ENCODE measurements around the gene OR52N1. TPM values are rescaled to one million over a fixed set of nuclear protein-coding genes. Genes with fewer than 3 reads are reported as not detected.

The OR52N1 gene
- total RNA-seq, 1 experiment from 2014 or later: not detected

DNA sequence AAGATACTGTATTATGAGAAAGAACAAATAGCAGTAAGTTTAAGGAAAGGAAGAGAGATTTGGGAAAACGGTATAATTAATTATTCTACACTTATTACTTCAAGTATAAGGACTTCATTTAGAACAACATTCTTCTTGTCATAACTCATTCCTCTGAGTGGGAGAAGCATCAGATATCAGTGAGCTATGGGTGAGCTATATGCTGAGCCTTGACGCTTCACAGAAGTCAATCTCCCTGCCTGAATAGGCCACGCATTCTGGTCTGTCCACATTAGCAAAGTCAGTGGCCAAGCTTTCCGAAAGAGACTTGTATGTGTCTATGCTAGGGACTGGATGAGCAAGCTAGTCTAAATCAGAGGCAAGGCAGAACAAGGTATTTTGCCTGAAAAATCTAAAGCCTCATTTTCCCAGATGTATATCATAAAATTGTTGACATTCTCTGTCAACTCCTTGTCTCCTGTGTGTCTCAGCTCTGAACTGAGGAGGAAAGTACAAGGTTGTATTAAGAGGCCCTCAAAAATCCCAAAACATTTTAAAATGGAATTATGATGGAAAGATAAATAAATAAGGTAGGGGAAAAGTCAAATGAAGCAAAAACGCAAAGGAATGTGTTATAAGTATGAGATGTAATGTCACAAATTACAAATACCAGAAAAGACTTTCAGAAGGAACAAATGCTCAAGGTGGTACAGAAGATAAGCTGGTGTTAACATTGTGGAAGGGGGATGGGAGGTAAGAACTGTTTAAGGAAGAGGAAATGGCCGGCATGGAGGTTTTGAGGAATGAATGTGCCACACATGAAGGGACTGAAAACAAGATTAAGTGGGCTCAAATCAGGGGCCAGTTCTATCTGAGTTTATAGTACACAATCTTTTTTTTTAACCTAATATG lies 19.1 kb upstream of the OR52N1 start:
- Histone ChIP-seq H3K9ac (ENCODE audit: low read length) (no peak overlapping the region), H3K4me1 (ENCODE audit: control insufficient read depth in 1 of 2, insufficient read depth in 2 of 2, low read length in 2 of 2) (peaks cover 0 to 4% of the 10 kb centered on the region in 2 experiments; a peak in 1 of 4 replicates), H3K27ac (ENCODE audit: low read depth, low read length) (no peak overlapping the region), H3K27me3 (ENCODE audit: insufficient read depth, low read length) (peaks cover 65% of the 10 kb centered on the region), H3K79me2 (ENCODE audit: insufficient read depth, low read length) (no peaks in the 10 kb centered on the region), H3K36me3 (ENCODE audit: control insufficient read depth in 1 of 2, insufficient read depth in 2 of 2, low read length in 2 of 2) (no peaks in the 10 kb centered on the region), H3K9me2 (ENCODE audit: insufficient read depth) (no peaks in the 10 kb centered on the region), H2AFZ (ENCODE audit: low read depth, low read length, poor library complexity, severe bottlenecking) (no peak overlapping the region), H3K4me2 (ENCODE audit: low read length) (no peak overlapping the region), H4K20me1 (ENCODE audit: insufficient read depth) (no peaks in the 10 kb centered on the region; the same call in 1 of the 2 replicates), H3K9me3 (ENCODE audit: control insufficient read depth in 1 of 2, insufficient read depth in 1 of 2, low read depth in 1 of 2, low read length in 2 of 2) (no peaks in the 10 kb centered on the region), H3K4me3 (replicated peaks in 1 of 2; ENCODE audit: low read depth in 1 of 2, low read length in 2 of 2) (no peak overlapping the region)
- DNase-seq (ENCODE audit: low read depth, low spot score) (no peak), ATAC-seq (no peak)
- ChIA-PET CTCF (interaction anchor here (0.8 to 2.3 kb wide), 7 partner anchors 81 to 1183 kb away, joined by 3 to 8 read pairs (median 3); partner anchors contain the start of genes OR51D1 and TRIM5), POLR2A (no interaction called here), RAD21 (ENCODE audit: low non-redundant PET in 1 of 2, low total read pairs in 2 of 2, uncharacterized antibody in 2 of 2, unreplicated experiment in 2 of 2) (no interaction called here)
- no peak for TF ChIP-seq YY1 (IDR thresholded peaks at IDR 0.05; ENCODE audit: extremely low read depth, insufficient replicate concordance, low read depth, low read length)
- TF ChIP-seq, protein P1, sequence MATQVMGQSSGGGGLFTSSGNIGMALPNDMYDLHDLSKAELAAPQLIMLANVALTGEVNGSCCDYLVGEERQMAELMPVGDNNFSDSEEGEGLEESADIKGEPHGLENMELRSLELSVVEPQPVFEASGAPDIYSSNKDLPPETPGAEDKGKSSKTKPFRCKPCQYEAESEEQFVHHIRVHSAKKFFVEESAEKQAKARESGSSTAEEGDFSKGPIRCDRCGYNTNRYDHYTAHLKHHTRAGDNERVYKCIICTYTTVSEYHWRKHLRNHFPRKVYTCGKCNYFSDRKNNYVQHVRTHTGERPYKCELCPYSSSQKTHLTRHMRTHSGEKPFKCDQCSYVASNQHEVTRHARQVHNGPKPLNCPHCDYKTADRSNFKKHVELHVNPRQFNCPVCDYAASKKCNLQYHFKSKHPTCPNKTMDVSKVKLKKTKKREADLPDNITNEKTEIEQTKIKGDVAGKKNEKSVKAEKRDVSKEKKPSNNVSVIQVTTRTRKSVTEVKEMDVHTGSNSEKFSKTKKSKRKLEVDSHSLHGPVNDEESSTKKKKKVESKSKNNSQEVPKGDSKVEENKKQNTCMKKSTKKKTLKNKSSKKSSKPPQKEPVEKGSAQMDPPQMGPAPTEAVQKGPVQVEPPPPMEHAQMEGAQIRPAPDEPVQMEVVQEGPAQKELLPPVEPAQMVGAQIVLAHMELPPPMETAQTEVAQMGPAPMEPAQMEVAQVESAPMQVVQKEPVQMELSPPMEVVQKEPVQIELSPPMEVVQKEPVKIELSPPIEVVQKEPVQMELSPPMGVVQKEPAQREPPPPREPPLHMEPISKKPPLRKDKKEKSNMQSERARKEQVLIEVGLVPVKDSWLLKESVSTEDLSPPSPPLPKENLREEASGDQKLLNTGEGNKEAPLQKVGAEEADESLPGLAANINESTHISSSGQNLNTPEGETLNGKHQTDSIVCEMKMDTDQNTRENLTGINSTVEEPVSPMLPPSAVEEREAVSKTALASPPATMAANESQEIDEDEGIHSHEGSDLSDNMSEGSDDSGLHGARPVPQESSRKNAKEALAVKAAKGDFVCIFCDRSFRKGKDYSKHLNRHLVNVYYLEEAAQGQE (IDR thresholded peaks at IDR 0.05; ENCODE audit: low read depth): no peak
- TF ChIP-seq, protein P2, sequence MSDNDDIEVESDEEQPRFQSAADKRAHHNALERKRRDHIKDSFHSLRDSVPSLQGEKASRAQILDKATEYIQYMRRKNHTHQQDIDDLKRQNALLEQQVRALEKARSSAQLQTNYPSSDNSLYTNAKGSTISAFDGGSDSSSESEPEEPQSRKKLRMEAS (IDR thresholded peaks at IDR 0.05): no peak
- no peak for TF ChIP-seq RAD21 (IDR thresholded peaks at IDR 0.05; ENCODE audit: low read depth)
- TF ChIP-seq ZFX (IDR thresholded peaks at IDR 0.05): no peak
- TF ChIP-seq, protein P3, sequence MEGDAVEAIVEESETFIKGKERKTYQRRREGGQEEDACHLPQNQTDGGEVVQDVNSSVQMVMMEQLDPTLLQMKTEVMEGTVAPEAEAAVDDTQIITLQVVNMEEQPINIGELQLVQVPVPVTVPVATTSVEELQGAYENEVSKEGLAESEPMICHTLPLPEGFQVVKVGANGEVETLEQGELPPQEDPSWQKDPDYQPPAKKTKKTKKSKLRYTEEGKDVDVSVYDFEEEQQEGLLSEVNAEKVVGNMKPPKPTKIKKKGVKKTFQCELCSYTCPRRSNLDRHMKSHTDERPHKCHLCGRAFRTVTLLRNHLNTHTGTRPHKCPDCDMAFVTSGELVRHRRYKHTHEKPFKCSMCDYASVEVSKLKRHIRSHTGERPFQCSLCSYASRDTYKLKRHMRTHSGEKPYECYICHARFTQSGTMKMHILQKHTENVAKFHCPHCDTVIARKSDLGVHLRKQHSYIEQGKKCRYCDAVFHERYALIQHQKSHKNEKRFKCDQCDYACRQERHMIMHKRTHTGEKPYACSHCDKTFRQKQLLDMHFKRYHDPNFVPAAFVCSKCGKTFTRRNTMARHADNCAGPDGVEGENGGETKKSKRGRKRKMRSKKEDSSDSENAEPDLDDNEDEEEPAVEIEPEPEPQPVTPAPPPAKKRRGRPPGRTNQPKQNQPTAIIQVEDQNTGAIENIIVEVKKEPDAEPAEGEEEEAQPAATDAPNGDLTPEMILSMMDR (IDR thresholded peaks at IDR 0.05 in 2 of 3, conservative IDR thresholded peaks at IDR 0.05 in 1 of 3; ENCODE audit: borderline replicate concordance in 1 of 3, insufficient read depth in 1 of 3, low read depth in 2 of 3, low read length in 2 of 3): no peak
- TF ChIP-seq EZH2 (IDR thresholded peaks at IDR 0.05): no peak
- TF ChIP-seq TCF7L2 (IDR thresholded peaks at IDR 0.05; ENCODE audit: borderline replicate concordance, extremely low read depth, insufficient read depth, insufficient read length): no peak
- TF ChIP-seq FOSL1 (IDR thresholded peaks at IDR 0.05; ENCODE audit: low read depth): no peak
- no peak for TF ChIP-seq JUND (IDR thresholded peaks at IDR 0.05)
- no peak for TF ChIP-seq POLR2AphosphoS5 (IDR thresholded peaks at IDR 0.05; ENCODE audit: low read depth, low read length)
- TF ChIP-seq, protein P4, sequence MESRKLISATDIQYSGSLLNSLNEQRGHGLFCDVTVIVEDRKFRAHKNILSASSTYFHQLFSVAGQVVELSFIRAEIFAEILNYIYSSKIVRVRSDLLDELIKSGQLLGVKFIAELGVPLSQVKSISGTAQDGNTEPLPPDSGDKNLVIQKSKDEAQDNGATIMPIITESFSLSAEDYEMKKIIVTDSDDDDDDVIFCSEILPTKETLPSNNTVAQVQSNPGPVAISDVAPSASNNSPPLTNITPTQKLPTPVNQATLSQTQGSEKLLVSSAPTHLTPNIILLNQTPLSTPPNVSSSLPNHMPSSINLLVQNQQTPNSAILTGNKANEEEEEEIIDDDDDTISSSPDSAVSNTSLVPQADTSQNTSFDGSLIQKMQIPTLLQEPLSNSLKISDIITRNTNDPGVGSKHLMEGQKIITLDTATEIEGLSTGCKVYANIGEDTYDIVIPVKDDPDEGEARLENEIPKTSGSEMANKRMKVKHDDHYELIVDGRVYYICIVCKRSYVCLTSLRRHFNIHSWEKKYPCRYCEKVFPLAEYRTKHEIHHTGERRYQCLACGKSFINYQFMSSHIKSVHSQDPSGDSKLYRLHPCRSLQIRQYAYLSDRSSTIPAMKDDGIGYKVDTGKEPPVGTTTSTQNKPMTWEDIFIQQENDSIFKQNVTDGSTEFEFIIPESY (IDR thresholded peaks at IDR 0.05; ENCODE audit: extremely low read depth, insufficient replicate concordance, low read length): no peak
- TF ChIP-seq SIN3A (IDR thresholded peaks at IDR 0.05; ENCODE audit: low read depth): no peak
- TF ChIP-seq SRF (IDR thresholded peaks at IDR 0.05; ENCODE audit: low read depth): no peak
- TF ChIP-seq, protein P5, sequence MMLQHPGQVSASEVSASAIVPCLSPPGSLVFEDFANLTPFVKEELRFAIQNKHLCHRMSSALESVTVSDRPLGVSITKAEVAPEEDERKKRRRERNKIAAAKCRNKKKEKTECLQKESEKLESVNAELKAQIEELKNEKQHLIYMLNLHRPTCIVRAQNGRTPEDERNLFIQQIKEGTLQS (IDR thresholded peaks at IDR 0.05): no peak
- TF ChIP-seq SP1 (IDR thresholded peaks at IDR 0.05; ENCODE audit: low read depth): no peak
- no peak for TF ChIP-seq EGR1 (IDR thresholded peaks at IDR 0.05; ENCODE audit: low read depth)
- TF ChIP-seq ZNF274 (IDR thresholded peaks at IDR 0.05; ENCODE audit: low read depth, low read length): no peak
- intact Hi-C loops (cut with micrococcal nuclease): loop anchor here (2.0 to 10.0 kb wide), 5 partner anchors 518 to 1627 kb away; no protein-coding TSS in a partner anchor
- no TSS peak for BruUV-seq (replicated peaks)
